ENCODE measurements around the gene ZC3H7A. TPM values are rescaled to one million over a fixed set of nuclear protein-coding genes. Genes with fewer than 3 reads are reported as not detected.

The ZC3H7A gene
- total and polyA plus RNA-seq, 10 of the 15 experiments (the other 5 are each of a cell fraction or from before 2014, with no cell fraction given), result 46.3 to 188 (median 68.6) TPM

DNA sequence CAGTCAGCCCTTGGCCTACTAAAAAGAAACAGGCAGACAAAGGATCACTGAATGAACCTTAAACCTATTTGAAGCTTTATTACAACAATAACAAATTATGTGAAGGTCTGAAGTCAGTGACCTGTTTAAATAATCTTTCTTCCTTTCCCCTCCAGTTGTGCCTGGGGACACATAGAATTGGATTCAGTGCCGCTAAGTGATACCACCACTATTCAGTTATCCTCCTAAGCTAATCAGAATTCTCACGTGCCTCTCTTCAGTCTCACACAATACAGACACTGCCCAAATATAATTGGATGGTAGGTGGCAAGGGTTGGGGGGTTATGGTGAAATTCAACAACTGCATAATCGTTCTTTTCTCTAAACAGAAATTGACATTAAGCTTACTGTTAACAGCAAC, 65.8 kb downstream of the ZC3H7A start (continued):
- TF ChIP-seq, protein P1, sequence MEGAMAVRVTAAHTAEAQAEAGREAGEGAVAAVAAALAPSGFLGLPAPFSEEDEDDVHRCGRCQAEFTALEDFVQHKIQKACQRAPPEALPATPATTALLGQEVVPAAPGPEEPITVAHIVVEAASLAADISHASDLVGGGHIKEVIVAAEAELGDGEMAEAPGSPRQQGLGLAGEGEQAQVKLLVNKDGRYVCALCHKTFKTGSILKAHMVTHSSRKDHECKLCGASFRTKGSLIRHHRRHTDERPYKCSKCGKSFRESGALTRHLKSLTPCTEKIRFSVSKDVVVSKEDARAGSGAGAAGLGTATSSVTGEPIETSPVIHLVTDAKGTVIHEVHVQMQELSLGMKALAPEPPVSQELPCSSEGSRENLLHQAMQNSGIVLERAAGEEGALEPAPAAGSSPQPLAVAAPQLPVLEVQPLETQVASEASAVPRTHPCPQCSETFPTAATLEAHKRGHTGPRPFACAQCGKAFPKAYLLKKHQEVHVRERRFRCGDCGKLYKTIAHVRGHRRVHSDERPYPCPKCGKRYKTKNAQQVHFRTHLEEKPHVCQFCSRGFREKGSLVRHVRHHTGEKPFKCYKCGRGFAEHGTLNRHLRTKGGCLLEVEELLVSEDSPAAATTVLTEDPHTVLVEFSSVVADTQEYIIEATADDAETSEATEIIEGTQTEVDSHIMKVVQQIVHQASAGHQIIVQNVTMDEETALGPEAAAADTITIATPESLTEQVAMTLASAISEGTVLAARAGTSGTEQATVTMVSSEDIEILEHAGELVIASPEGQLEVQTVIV (IDR thresholded peaks at IDR 0.05; ENCODE audit: borderline replicate concordance, partially characterized antibody), result no peak
- no peak for TF ChIP-seq FOXM1 (IDR thresholded peaks at IDR 0.05; ENCODE audit: low read depth, low read length)
- TF ChIP-seq, protein P2, sequence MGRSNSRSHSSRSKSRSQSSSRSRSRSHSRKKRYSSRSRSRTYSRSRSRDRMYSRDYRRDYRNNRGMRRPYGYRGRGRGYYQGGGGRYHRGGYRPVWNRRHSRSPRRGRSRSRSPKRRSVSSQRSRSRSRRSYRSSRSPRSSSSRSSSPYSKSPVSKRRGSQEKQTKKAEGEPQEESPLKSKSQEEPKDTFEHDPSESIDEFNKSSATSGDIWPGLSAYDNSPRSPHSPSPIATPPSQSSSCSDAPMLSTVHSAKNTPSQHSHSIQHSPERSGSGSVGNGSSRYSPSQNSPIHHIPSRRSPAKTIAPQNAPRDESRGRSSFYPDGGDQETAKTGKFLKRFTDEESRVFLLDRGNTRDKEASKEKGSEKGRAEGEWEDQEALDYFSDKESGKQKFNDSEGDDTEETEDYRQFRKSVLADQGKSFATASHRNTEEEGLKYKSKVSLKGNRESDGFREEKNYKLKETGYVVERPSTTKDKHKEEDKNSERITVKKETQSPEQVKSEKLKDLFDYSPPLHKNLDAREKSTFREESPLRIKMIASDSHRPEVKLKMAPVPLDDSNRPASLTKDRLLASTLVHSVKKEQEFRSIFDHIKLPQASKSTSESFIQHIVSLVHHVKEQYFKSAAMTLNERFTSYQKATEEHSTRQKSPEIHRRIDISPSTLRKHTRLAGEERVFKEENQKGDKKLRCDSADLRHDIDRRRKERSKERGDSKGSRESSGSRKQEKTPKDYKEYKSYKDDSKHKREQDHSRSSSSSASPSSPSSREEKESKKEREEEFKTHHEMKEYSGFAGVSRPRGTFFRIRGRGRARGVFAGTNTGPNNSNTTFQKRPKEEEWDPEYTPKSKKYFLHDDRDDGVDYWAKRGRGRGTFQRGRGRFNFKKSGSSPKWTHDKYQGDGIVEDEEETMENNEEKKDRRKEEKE (IDR thresholded peaks at IDR 0.05), result no peak
- TF ChIP-seq, protein P3, sequence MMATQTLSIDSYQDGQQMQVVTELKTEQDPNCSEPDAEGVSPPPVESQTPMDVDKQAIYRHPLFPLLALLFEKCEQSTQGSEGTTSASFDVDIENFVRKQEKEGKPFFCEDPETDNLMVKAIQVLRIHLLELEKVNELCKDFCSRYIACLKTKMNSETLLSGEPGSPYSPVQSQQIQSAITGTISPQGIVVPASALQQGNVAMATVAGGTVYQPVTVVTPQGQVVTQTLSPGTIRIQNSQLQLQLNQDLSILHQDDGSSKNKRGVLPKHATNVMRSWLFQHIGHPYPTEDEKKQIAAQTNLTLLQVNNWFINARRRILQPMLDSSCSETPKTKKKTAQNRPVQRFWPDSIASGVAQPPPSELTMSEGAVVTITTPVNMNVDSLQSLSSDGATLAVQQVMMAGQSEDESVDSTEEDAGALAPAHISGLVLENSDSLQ (IDR thresholded peaks at IDR 0.05), result no peak
- TF ChIP-seq, protein P4, sequence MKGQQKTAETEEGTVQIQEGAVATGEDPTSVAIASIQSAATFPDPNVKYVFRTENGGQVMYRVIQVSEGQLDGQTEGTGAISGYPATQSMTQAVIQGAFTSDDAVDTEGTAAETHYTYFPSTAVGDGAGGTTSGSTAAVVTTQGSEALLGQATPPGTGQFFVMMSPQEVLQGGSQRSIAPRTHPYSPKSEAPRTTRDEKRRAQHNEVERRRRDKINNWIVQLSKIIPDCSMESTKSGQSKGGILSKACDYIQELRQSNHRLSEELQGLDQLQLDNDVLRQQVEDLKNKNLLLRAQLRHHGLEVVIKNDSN (IDR thresholded peaks at IDR 0.05; ENCODE audit: borderline replicate concordance, extremely low read length, insufficient read depth, low read depth, low read length), result no peak
- TF ChIP-seq RCOR1 (conservative IDR thresholded peaks at IDR 0.05; ENCODE audit: low read depth, low read length), result no peak
- TF ChIP-seq NFYA (IDR thresholded peaks at IDR 0.05; ENCODE audit: borderline replicate concordance, low read depth, low read length), result no peak
- TF ChIP-seq BCL11A (IDR thresholded peaks at IDR 0.05; ENCODE audit: low read depth, low read length), result no peak
